ENCODE measurements around the gene SEPHS1. TPM values are rescaled to one million over a fixed set of nuclear protein-coding genes. Genes with fewer than 3 reads are reported as not detected.

SEPHS1 gene
- total and polyA plus RNA-seq, 2 of the 8 experiments (the other 6 are each of a cell fraction or from before 2014, with no cell fraction given): 270 to 683 TPM

GRCh38 chr10:13276749-13277365, 71.2 kb downstream of the SEPHS1 start:
- FAIRE-seq: no peak
- H4K20me1 ChIP-seq (replicated peaks in 1 of 2; ENCODE audit: control insufficient read depth in 1 of 2, insufficient read depth in 2 of 2, low read length in 2 of 2): no peaks in the 10 kb centered on the region
- no peaks in the 10 kb centered on the region; the same call in 1 of the 2 replicates for H3K23me2 ChIP-seq (ENCODE audit: low read depth, low read length)
- H2BK15ac ChIP-seq (ENCODE audit: low read length): no peak overlapping the region
- H3K18ac ChIP-seq (ENCODE audit: extremely low read depth, low read length): no peak overlapping the region
- H2BK5ac ChIP-seq (ENCODE audit: low read depth, low read length): no peak overlapping the region
- no peaks in the 10 kb centered on the region for H3K9me3 ChIP-seq (ENCODE audit: insufficient read depth in 2 of 2, low read depth in 1 of 2, low read length in 1 of 2)
- H3K4ac ChIP-seq (replicated peaks; ENCODE audit: insufficient read length, low read depth, low read length): no peak overlapping the region
- no peak overlapping the region for H4K8ac ChIP-seq (ENCODE audit: extremely low read depth, insufficient read depth, low read length)
- POLR2A ChIA-PET (ENCODE audit: partially characterized antibody): interaction anchor here (0.6 to 5.0 kb wide), 7 partner anchors 9 to 73 kb away, joined by 3 to 25 read pairs (median 3); partner anchors contain the start of gene PHYH
- H2BK20ac ChIP-seq (ENCODE audit: low read length): no peak overlapping the region
- H3K36me3 ChIP-seq (ENCODE audit: control insufficient read depth in 2 of 4, insufficient read depth in 4 of 4, low read length in 3 of 4): peaks cover 0 to 9% (median 0%) of the 10 kb centered on the region in 4 experiments; a peak in 2 of 8 replicates
- H3K4me1 ChIP-seq (replicated peaks in 1 of 4; ENCODE audit: control insufficient read depth in 3 of 4, insufficient read depth in 4 of 4, low read length in 3 of 4): peaks cover 0 to 5% (median 2%) of the 10 kb centered on the region in 4 experiments; a peak in 3 of 7 replicates
- H2AFZ ChIP-seq (ENCODE audit: low read length): no peak overlapping the region
- H3K14ac ChIP-seq (ENCODE audit: insufficient read length): no peak overlapping the region
- 90% methylated on average over 4 of the region's 4 CpGs; no CpG with 5 or more reads in 1 of the 2 experiments for WGBS, 2 experiments (ENCODE audit: extremely low coverage in 1 of 2, insufficient coverage in 1 of 2, insufficient read length in 1 of 2, insufficient replicate concordance in 2 of 2, low coverage in 1 of 2, low lambda C conversion rate in 2 of 2, missing lambda C conversion rate in 1 of 2)
- no peaks in the 10 kb centered on the region; a peak in 1 of 7 replicates for H3K27me3 ChIP-seq (replicated peaks in 1 of 4; ENCODE audit: control insufficient read depth in 3 of 4, extremely low read depth in 1 of 4, insufficient read depth in 3 of 4, low read length in 3 of 4)
- no peak overlapping the region for H2AK5ac ChIP-seq (ENCODE audit: low read depth, low read length)
- no peak overlapping the region for H3K27ac ChIP-seq (ENCODE audit: low read depth, low read length)
- H2BK120ac ChIP-seq (replicated peaks; ENCODE audit: low read depth, low read length): no peak overlapping the region
- no peak overlapping the region for H4K91ac ChIP-seq (replicated peaks; ENCODE audit: insufficient read length, low read length)
- H3K4me2 ChIP-seq (ENCODE audit: insufficient read depth in 1 of 2, low read depth in 2 of 2, low read length in 2 of 2): no peak overlapping the region
- H3K4me3 ChIP-seq (ENCODE audit: extremely low read depth in 1 of 4, insufficient read depth in 2 of 4, low read depth in 3 of 4, low read length in 4 of 4): no peak overlapping the region
- no peak overlapping the region for H4K5ac ChIP-seq (ENCODE audit: insufficient read length, low read depth, low read length)
- no peak overlapping the region for H3K56ac ChIP-seq (replicated peaks; ENCODE audit: insufficient read length, low read depth, low read length)
- H2BK12ac ChIP-seq (ENCODE audit: low read depth, low read length): no peak overlapping the region
- DNase-seq (ENCODE audit: low read depth in 1 of 2, low spot score in 2 of 2): no peak
- H3K79me2 ChIP-seq (ENCODE audit: control insufficient read depth in 1 of 2, insufficient read depth in 2 of 2, low read length in 2 of 2): no peaks in the 10 kb centered on the region
- no peak overlapping the region for H3K9ac ChIP-seq (replicated peaks in 1 of 4; ENCODE audit: extremely low read depth in 1 of 4, low read depth in 3 of 4, low read length in 3 of 4)
- H3K23ac ChIP-seq (ENCODE audit: insufficient read length): no peak overlapping the region
- no peaks in the 10 kb centered on the region for H3K79me1 ChIP-seq (ENCODE audit: low read depth, low read length)
- CTCF ChIA-PET (ENCODE audit: partially characterized antibody): interaction anchor here (0.9 to 1.7 kb wide), 4 partner anchors 9 to 57 kb away, joined by 3 to 9 read pairs (median 4); partner anchors contain the start of gene PHYH
- TF ChIP-seq GABPA (IDR thresholded peaks at IDR 0.05; ENCODE audit: borderline replicate concordance, insufficient read depth, low read length): no peak
- TF ChIP-seq, protein P1, sequence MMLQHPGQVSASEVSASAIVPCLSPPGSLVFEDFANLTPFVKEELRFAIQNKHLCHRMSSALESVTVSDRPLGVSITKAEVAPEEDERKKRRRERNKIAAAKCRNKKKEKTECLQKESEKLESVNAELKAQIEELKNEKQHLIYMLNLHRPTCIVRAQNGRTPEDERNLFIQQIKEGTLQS (IDR thresholded peaks at IDR 0.05; ENCODE audit: insufficient read depth, low read depth, low read length): no peak
- no peak for TF ChIP-seq GTF2F1 (IDR thresholded peaks at IDR 0.05; ENCODE audit: borderline replicate concordance, low read depth, low read length)
- no peak for TF ChIP-seq RBBP5 (IDR thresholded peaks at IDR 0.05; ENCODE audit: borderline replicate concordance, low read depth, low read length)
- peak in 1 of 3 experiments; percentile 14; a peak in 1 of 4 replicates for TF ChIP-seq CTCF (IDR thresholded peaks at IDR 0.05; ENCODE audit: control extremely low read depth in 1 of 3, insufficient read depth in 1 of 3, low read depth in 1 of 3, low read length in 3 of 3)
- TF ChIP-seq TAF7 (optimal IDR thresholded peaks at IDR 0.05; ENCODE audit: borderline replicate concordance, low read depth, low read length): no peak
- no peak for TF ChIP-seq SP4 (IDR thresholded peaks at IDR 0.05; ENCODE audit: low read length)
- TF ChIP-seq YY1 (IDR thresholded peaks at IDR 0.05; ENCODE audit: low read depth, low read length): no peak
- TF ChIP-seq ASH2L (IDR thresholded peaks at IDR 0.05; ENCODE audit: low read length): no peak

Data from H1 (cell line).